BLaER1 treated with 17β-estradiol and CSF1 and Interleukin-3, amounts not matched to agents 10 nM and 100 nM (cell line): ENCODE measurements around the gene SLC25A30.

Experiments
- H3K27ac ChIP-seq, 11 experiments: shearing (Covaris generic); formaldehyde crosslinking; 2 replicates each; pipeline ENCODE4 v1.8.1; 2022
- H3K27me3 ChIP-seq, 11 experiments: shearing (Covaris generic); formaldehyde crosslinking; 2 replicates each; pipeline ENCODE4 v1.8.1; 2022
- H3K36me3 ChIP-seq, 11 experiments: shearing (Covaris generic); formaldehyde crosslinking; 2 replicates each; pipeline ENCODE4 v1.8.1; 2022
- H3K4me1 ChIP-seq, 10 experiments: shearing (Covaris generic); formaldehyde crosslinking; 2 replicates each; pipeline ENCODE4 v1.8.1; 2022
- H3K4me2 ChIP-seq, 11 experiments: shearing (Covaris generic); formaldehyde crosslinking; 2 replicates each; pipeline ENCODE4 v1.8.1; 2022
- H3K4me3 ChIP-seq, 10 experiments: shearing (Covaris generic); formaldehyde crosslinking; 2 replicates each; pipeline ENCODE4 v1.8.1; 2022
- H3K9ac ChIP-seq, 11 experiments: shearing (Covaris generic); formaldehyde crosslinking; 2 replicates each; pipeline ENCODE4 v1.8.1; 2022
- H3K9me3 ChIP-seq, 11 experiments: shearing (Covaris generic); formaldehyde crosslinking; replicated peaks in 1 of 11; 2 replicates each; pipeline ENCODE4 v1.8.1; 2022
- H4K20me1 ChIP-seq, 11 experiments: shearing (Covaris generic); formaldehyde crosslinking; 2 replicates each; pipeline ENCODE4 v1.8.1; 2022
- Cebpa-rat ChIP-seq, 11 experiments: shearing (Covaris generic); IDR thresholded peaks; 2 replicates each; pipeline ENCODE4 v1.8.1; 2022

The SLC25A30 gene

DNA sequence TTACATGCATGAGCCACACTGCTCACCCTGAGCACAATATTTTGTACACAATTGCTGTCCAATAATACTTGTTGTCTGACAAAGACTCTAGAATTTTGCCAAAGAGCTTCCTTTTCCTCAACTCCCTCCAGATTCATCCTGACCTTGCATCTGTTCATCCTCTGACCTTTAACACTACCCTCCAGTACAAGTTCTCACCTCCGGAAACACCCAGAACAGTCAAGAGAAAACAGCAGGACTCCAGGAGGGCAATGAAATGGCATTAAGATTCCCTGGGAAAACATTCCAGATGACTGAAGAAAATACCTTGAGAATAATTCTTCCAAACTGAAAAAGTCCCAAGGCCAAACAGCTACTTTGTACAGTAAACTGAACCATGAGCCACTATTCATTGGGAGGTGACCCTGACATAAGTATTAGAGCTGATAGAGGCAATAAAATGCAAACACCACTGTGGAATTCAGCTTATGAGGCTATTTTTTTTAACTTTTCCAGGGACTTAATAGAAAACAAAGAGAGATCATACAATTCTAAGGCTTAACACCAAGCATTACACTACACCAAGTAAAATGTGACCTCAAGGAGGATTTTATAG, 30.9 kb upstream of the SLC25A30 start:
- TF ChIP-seq Cebpa-rat (IDR thresholded peaks at IDR 0.05) = no peak
- Histone ChIP-seq H3K4me3 (no peak overlapping the region), H3K27ac (no peak overlapping the region), H3K27me3 (no peaks in the 10 kb centered on the region), H3K4me2 (no peak overlapping the region), H3K9me3 (no peaks in the 10 kb centered on the region), H3K36me3 (no peaks in the 10 kb centered on the region), H3K4me1 (0 out of 20 replicates have a peak, but pooled peaks cover 0 to 5% (median 0%) of the 10 kb centered on the region in 10 experiments), H3K9ac (no peak overlapping the region), H4K20me1 (no peaks in the 10 kb centered on the region)

DNA sequence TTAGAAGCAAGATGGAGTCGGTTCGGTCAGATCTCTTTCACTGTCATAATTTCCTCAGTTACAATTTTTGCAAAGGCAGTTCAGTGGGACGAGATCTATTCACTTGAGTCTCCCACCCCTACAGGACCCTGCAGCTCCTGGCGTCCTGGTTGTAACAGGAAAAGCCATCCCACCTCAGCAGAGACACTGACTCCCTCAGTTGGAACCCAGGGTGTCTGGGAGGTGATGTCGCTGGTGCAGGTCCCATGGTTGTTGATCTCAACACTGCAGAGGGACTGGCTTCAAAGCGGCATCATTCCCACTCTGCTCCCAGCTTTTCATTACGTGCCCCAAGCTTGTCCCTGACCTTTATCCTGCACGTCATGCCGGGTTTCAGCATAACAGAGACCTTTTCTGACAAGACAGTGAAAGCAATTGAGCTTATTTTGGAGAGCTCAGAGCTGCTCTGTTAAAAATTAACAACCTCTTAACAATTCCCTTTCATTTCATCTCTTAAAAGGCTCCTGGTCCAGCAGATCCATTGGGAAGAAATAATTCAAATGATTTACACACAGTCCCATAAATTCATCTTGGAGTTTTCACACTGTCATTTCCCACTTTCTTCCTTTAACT, 29.0 kb upstream of the SLC25A30 start:
- no peak for TF ChIP-seq Cebpa-rat (IDR thresholded peaks at IDR 0.05)
- H3K4me1 ChIP-seq = peaks cover under 1 to 6% (median 2%) of the 10 kb centered on the region in 10 experiments; a peak in 17 of 20 replicates

DNA sequence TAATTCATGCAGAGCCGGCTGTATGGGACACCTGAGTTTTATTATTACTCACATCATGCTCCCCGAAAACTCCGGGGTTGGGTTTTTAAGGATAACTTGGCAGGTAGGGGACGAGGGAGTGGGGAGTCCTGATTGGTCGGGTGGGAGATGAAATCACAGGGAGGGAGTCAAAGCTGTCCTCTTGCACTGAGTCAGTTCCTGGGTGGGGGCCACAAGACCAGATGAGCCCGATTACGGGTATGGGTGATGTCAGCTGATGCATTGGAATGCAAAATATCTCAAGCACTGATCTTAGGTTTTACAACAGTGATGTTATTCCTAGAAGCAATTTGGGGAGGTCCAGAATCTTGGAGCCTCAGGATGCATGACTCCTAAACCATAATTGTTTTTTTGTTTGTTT, 28.0 kb upstream of the SLC25A30 start:
- Histone ChIP-seq H3K4me2 (no peak overlapping the region), H3K36me3 (no peaks in the 10 kb centered on the region), H3K9ac (no peak overlapping the region), H3K9me3 (no peaks in the 10 kb centered on the region), H3K27me3 (no peaks in the 10 kb centered on the region), H3K4me3 (no peak overlapping the region), H4K20me1 (no peaks in the 10 kb centered on the region), H3K4me1 (peaks cover 10 to 13% (median 12%) of the 10 kb centered on the region in 10 experiments), H3K27ac (no peak overlapping the region)
- no peak for TF ChIP-seq Cebpa-rat (IDR thresholded peaks at IDR 0.05)

More for the DNA sequence above, 29.0 kb upstream of the SLC25A30 start:
- Histone ChIP-seq H4K20me1 (no peaks in the 10 kb centered on the region), H3K9me3 (no peaks in the 10 kb centered on the region), H3K4me3 (no peak overlapping the region), H3K27me3 (no peaks in the 10 kb centered on the region), H3K27ac (no peak overlapping the region), H3K9ac (no peak overlapping the region), H3K36me3 (no peaks in the 10 kb centered on the region), H3K4me2 (no peak overlapping the region)

DNA sequence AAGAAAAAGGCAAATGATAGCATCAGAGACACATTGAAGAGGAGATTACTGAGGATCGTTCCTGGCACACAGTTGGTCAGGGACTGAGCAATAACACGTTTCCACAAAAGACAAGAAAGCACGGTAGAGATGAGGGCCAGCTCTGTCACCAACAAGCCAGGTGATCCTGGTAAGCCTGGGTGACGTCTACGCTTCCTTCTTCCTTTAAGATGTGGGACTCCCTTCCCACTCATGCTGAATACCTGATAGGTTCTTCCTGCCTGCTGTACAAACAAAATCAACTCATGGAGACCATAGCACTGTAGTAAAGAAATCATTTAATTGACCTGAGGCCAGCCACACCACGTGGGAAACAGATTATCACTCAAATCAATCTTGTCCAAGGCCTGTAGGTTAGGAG, 26.9 kb upstream of the SLC25A30 start:
- Histone ChIP-seq H3K36me3 (no peaks in the 10 kb centered on the region), H3K4me2 (no peak overlapping the region), H3K4me1 (peaks cover 14 to 24% (median 23%) of the 10 kb centered on the region in 10 experiments), H3K9ac (no peak overlapping the region), H3K9me3 (no peaks in the 10 kb centered on the region), H3K27me3 (no peaks in the 10 kb centered on the region), H3K27ac (no peak overlapping the region), H4K20me1 (no peaks in the 10 kb centered on the region), H3K4me3 (no peak overlapping the region)
- TF ChIP-seq Cebpa-rat (IDR thresholded peaks at IDR 0.05) = no peak

DNA sequence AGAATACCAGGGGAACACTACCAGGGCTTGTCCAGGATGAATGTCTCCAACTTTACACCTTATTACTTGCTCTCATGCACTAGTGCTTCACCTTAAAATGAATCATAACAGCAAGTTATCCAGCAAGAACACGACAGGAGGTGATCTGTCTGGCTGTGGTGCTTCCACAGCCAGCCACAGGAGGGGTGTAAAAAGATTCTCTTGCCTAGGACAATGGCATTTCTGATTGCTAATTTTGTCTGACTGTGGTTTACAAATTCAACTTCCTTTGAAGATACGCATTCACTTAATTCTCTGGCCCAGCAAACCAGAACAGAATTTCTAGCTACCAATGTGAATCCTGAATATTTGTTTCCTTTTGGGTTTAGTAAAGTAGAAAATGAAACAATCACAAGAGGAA, 23.5 kb upstream of the SLC25A30 start:
- Histone ChIP-seq H3K4me1 (peaks cover 14 to 53% (median 41%) of the 10 kb centered on the region in 10 experiments), H3K9me3 (no peaks in the 10 kb centered on the region), H3K27me3 (no peaks in the 10 kb centered on the region), H4K20me1 (no peaks in the 10 kb centered on the region), H3K27ac (peak overlapping the region in 6 of 11 experiments; percentile 1 to 41 (median 14); a peak in 7 of 22 replicates), H3K4me2 (peak overlapping the region; percentile 17 to 76 (median 51)), H3K4me3 (no peak overlapping the region), H3K9ac (peak overlapping the region in 3 of 11 experiments; percentile 0 to 30 (median 16); a peak in 3 of 22 replicates), H3K36me3 (no peaks in the 10 kb centered on the region)
- TF ChIP-seq Cebpa-rat (IDR thresholded peaks at IDR 0.05) = no peak

DNA sequence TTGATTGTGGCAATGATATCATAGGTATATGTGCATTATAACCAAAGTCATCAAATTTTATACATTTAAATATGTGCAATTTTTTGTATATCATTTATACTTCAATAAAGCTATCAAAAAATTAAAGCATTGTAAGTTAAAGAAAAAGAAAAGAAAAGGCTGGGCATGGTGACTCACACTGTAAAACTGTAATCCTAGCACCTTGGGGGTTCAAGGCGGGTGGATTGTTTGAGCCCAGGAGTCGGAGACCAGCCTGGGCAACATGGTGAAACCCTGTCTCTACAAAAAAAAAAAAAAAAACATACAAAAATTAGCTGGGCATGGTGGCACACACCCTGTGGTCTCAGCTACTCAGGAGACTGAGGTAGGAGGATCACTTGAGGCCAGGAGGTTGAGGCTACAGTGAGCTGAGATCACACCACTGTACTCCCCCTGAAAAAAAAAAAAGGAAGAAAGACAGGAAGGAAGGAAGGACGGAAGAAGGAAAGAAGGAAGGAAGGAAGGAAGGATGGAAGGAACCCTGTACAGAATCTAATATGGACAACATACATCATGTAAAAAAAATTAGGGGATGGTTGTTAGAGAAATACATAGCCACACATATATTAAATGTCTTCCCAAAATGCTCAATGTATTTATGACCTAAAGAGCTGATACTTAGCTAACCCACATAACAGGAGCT, 21.7 kb upstream of the SLC25A30 start:
- Histone ChIP-seq H4K20me1 (no peaks in the 10 kb centered on the region), H3K27me3 (no peaks in the 10 kb centered on the region), H3K27ac (no peak overlapping the region), H3K9ac (no peak overlapping the region), H3K4me1 (peaks cover 14 to 53% (median 41%) of the 10 kb centered on the region in 10 experiments), H3K9me3 (no peaks in the 10 kb centered on the region), H3K4me3 (no peak overlapping the region), H3K4me2 (peak overlapping the region in 9 of 11 experiments; percentile 34 to 76 (median 56); a peak in 17 of 22 replicates), H3K36me3 (no peaks in the 10 kb centered on the region)
- TF ChIP-seq Cebpa-rat (IDR thresholded peaks at IDR 0.05) = no peak

DNA sequence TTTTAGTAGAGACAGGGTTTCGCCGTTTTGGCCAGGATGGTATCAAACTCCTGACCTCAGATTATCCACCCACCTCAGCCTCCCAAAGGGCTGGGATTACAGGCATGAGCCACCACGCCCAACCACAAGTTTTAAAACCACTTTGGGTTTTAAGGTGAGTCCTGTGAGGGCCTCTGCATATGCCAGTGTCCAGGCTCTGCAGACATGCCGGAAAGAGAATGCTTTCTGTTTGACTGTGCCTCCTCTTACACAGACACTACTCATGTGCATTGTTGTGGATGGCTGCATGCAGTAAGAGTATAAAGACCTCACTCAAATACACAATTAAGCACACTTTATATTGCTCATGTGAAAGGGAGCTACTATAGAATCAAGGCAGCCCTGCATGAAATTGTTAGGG, 20.8 kb upstream of the SLC25A30 start:
- Histone ChIP-seq H3K4me1 (peaks cover 14 to 53% (median 41%) of the 10 kb centered on the region in 10 experiments), H3K27ac (no peak overlapping the region), H3K4me2 (peak overlapping the region in 7 of 11 experiments; percentile 1 to 56 (median 31); a peak in 10 of 22 replicates), H3K4me3 (no peak overlapping the region), H3K9me3 (no peaks in the 10 kb centered on the region), H3K9ac (no peak overlapping the region), H4K20me1 (no peaks in the 10 kb centered on the region), H3K36me3 (no peaks in the 10 kb centered on the region), H3K27me3 (no peaks in the 10 kb centered on the region)
- TF ChIP-seq Cebpa-rat (IDR thresholded peaks at IDR 0.05) = no peak

DNA sequence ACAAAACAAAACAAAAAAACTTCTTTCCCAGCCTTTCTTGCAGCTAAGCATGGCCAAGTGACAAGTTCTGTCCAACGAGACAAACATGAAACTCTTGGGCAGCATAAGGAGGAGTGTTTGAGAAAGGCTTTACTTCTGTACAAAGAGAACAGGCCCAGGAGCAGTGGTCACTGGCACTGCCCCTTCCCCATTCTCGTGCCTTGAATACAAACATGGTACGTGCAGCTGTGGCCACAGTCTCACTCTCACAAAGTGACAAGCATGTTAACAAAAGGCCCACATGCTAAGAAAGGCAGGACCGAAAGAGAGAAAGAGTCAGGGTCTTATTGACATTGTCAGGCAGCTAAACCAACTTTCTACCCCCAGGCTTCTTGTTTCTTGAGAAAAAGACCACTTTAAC, 19.8 kb upstream of the SLC25A30 start:
- H3K4me1 ChIP-seq = peaks cover 14 to 53% (median 41%) of the 10 kb centered on the region in 10 experiments
- no peak overlapping the region for H3K9ac ChIP-seq
- H3K4me3 ChIP-seq = no peak overlapping the region
- no peaks in the 10 kb centered on the region for H3K36me3 ChIP-seq
- no peak overlapping the region for H3K27ac ChIP-seq
- H4K20me1 ChIP-seq = no peaks in the 10 kb centered on the region
- H3K4me2 ChIP-seq = peak overlapping the region in 5 of 11 experiments; percentile 4 to 43 (median 12); a peak in 4 of 22 replicates
- H3K9me3 ChIP-seq = no peaks in the 10 kb centered on the region
- H3K27me3 ChIP-seq = no peaks in the 10 kb centered on the region
- TF ChIP-seq Cebpa-rat (IDR thresholded peaks at IDR 0.05) = no peak

DNA sequence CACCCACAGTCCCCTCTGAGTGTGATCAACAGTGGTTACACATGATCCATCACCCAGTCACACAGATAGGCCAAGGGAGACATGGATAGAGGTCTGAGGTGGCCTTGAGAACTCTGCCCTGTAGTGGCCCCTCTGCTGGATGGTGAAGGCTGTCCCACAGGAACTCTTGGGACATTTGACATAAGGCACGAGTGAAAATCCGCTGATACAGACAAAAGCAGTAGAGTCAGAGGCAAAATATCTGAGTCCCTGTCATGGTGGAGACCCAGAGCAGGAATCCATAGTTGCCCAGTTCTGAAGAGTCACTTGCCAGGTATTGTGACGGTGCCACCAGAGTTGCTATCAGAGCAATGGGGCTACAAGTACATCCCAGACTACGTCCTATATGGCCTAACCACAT, 18.8 kb upstream of the SLC25A30 start:
- H3K4me1 ChIP-seq = peaks cover 12 to 48% (median 37%) of the 10 kb centered on the region in 10 experiments
- no peaks in the 10 kb centered on the region for H4K20me1 ChIP-seq
- no peak overlapping the region for H3K4me3 ChIP-seq
- TF ChIP-seq Cebpa-rat (IDR thresholded peaks at IDR 0.05) = no peak
- 0 out of 22 replicates have a peak overlapping the region, but pooled peaks of 3 of the 11 experiments have one; percentile 4 to 24 (median 7) for H3K4me2 ChIP-seq
- no peaks in the 10 kb centered on the region for H3K27me3 ChIP-seq
- H3K9ac ChIP-seq = no peak overlapping the region
- no peak overlapping the region for H3K27ac ChIP-seq
- no peaks in the 10 kb centered on the region for H3K9me3 ChIP-seq
- no peaks in the 10 kb centered on the region for H3K36me3 ChIP-seq
